OCI-M1 (cell line): ENCODE results near the gene C1orf232.

Source experiments
- DNase-seq: peaks from one replicate; lab custom pipeline; 2025; lab: John Stamatoyannopoulos, UW

The C1orf232 gene

GRCh38 chr1:26156285-26157038 is 12.3 kb downstream of the C1orf232 start:
- no peak for DNase-seq

GRCh38 chr1:26155370-26156284 is 13.1 kb downstream of the C1orf232 start:
- no peak for DNase-seq

- DNase-seq: no peak
Measured at GRCh38 chr1:26154750-26155149, 14.0 kb downstream of the C1orf232 start.

- DNase-seq: peak; percentile 29
Measured at GRCh38 chr1:26153966-26154532, 14.7 kb downstream of the C1orf232 start.

GRCh38 chr1:26148887-26149286 is 19.9 kb downstream of the C1orf232 start:
- DNase-seq: no peak

GRCh38 chr1:26145960-26146294 is 22.8 kb downstream of the C1orf232 start:
- DNase-seq: no peak

- peak; percentile 92 for DNase-seq
Measured at GRCh38 chr1:26145041-26145959, 23.5 kb downstream of the C1orf232 start.

- DNase-seq: no peak
Measured at GRCh38 chr1:26142159-26142558, 26.6 kb downstream of the C1orf232 start.

GRCh38 chr1:26138974-26139558 is 29.7 kb downstream of the C1orf232 start:
- DNase-seq: peak; percentile 62

- no peak for DNase-seq
Measured at GRCh38 chr1:26134466-26134865, 34.3 kb downstream of the C1orf232 start.

- no peak for DNase-seq
Measured at GRCh38 chr1:26132834-26133167, 36.0 kb downstream of the C1orf232 start.

GRCh38 chr1:26132128-26132833 is 36.5 kb downstream of the C1orf232 start:
- peak; percentile 28 for DNase-seq

- DNase-seq: peak; percentile 24
Measured at GRCh38 chr1:26130695-26131094, 38.1 kb downstream of the C1orf232 start.

GRCh38 chr1:26129778-26130177 is 39.0 kb downstream of the C1orf232 start:
- no peak for DNase-seq

GRCh38 chr1:26127235-26128163 is 41.3 kb downstream of the C1orf232 start:
- DNase-seq: peak; percentile 85

- DNase-seq: peak; percentile 99
Measured at GRCh38 chr1:26126321-26127084, 42.3 kb downstream of the C1orf232 start.

- DNase-seq: no peak
Measured at GRCh38 chr1:26125946-26126320, 42.8 kb downstream of the C1orf232 start.

- DNase-seq: peak; percentile 68
Measured at GRCh38 chr1:26125382-26125781, 43.4 kb downstream of the C1orf232 start.
